ENCODE data around the gene ITPK1. TPM values are rescaled to one million over a fixed set of nuclear protein-coding genes. Genes with fewer than 3 reads are reported as not detected.

Gene ITPK1
- total RNA-seq, 2 experiments from 2014 or later = 28.1 to 35.2 TPM

DNA sequence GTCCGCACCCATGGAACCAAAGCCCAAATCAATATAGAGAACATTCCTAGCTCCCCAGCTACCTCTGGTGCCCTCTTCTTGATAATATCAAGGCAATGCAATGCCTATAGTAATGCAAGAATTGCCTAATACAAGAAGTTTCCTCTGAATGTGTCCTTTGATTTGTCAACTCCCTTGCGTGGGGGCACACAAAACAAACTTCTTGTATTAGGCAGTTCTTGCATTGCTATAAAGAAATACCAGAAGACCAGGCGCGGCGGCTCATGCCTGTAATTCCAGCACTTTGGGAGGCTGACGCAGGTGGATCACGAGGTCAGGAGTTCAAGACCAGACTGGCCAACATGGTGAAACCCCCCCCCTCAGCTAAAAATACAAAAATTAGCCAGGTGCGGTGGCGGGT lies 10.4 kb upstream of the ITPK1 start:
- Mint-ChIP-seq H3K27ac (no peak overlapping the region), H3K4me3 (no peak overlapping the region), H3K27me3 (peaks cover 4% of the 10 kb centered on the region), H3K4me1 (ENCODE audit: low read depth) (no peaks in the 10 kb centered on the region), H3K9me3 (no peaks in the 10 kb centered on the region), H3K36me3 (no peaks in the 10 kb centered on the region)
- DNase-seq = no peak
- ChIA-PET CTCF (interaction anchor here (0.7 to 3.4 kb wide), 3 partner anchors 11 to 326 kb away, joined by 3 to 14 read pairs (median 3); no protein-coding TSS in a partner anchor), POLR2A (no interaction called here)
- intact Hi-C loops (cut with micrococcal nuclease) = no loop called here

DNA sequence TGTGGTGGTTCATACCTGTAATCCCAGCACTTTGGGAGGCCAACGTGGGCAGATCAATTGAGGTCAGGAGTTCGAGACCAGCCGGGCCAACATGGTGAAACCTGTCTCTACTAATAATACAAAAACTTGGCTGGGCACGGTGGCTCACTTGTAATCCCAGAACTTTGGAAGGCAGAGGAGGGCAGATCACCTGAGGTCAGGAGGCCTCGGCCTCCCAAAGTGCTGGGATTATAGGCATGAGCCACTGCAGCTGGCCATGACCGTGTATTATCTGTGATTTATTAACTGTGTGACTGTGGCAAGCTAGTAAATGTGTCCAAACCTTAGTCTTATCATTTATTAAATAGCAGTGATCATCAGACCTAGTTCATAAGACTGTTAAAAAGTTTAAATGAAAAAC lies 7.1 kb upstream of the ITPK1 start:
- H3K4me3 Mint-ChIP-seq = no peak overlapping the region
- H3K27ac Mint-ChIP-seq = no peak overlapping the region
- H3K9me3 Mint-ChIP-seq = no peaks in the 10 kb centered on the region
- intact Hi-C loops (cut with micrococcal nuclease) = no loop called here
- H3K27me3 Mint-ChIP-seq = peaks cover 1% of the 10 kb centered on the region
- no peaks in the 10 kb centered on the region for H3K4me1 Mint-ChIP-seq (ENCODE audit: low read depth)
- CTCF ChIA-PET = interaction anchor here (1.3 to 1.6 kb wide), 3 partner anchors 10 to 12 kb away, joined by 4 read pairs; no protein-coding TSS in a partner anchor
- DNase-seq = no peak
- no peaks in the 10 kb centered on the region for H3K36me3 Mint-ChIP-seq
- POLR2A ChIA-PET = no interaction called here

DNA sequence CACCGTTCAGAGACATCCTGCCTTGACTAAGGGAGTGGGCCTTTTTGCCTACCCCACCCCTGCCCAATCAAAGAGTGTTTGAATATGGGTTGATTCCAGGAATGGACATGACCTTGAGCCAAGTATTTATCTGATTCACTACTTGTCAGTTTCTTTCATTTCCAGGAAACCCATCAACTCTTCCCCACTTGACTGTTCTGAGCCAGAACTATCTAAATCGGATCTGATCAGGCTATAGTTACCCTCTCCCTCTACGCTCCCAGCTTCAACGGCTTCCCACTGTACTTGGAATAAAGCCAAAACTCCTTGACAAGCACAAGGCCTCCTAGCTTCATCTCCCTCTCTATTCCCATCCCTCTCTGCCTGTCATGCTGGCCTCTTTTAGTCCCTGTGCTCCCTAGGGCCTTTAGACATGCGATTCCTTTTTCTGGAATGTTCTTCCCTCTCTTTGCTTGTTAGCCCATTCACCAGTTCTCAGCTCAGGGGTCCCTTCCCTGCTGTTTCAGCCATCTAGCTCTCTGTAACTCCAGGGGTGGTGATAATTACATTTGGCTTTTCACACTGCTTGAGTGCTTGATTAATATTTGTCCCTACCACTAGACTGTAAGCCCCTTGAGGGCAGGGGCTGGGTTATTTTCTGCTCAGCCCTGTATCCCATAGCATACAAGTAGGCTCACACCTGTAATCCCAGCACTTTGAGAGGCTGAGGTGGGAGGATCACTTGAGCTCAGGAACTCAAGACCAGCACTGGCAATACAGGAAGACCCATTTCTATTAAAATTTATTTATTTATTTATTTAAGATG lies 5.5 kb upstream of the ITPK1 start:
- Mint-ChIP-seq H3K9me3 (no peaks in the 10 kb centered on the region), H3K27ac (no peak overlapping the region), H3K4me1 (ENCODE audit: low read depth) (peaks cover 6% of the 10 kb centered on the region), H3K4me3 (no peak overlapping the region), H3K36me3 (no peaks in the 10 kb centered on the region), H3K27me3 (no peaks in the 10 kb centered on the region)
- no peak for DNase-seq
- ChIA-PET POLR2A (interaction anchor here (1.3 kb wide), 1 partner anchor 24 kb away, joined by 5 read pairs; no protein-coding TSS in a partner anchor), CTCF (interaction anchor here (1.9 kb wide), 1 partner anchor 11 kb away, joined by 12 read pairs; no protein-coding TSS in a partner anchor)
- intact Hi-C loops (cut with micrococcal nuclease) = no loop called here

DNA sequence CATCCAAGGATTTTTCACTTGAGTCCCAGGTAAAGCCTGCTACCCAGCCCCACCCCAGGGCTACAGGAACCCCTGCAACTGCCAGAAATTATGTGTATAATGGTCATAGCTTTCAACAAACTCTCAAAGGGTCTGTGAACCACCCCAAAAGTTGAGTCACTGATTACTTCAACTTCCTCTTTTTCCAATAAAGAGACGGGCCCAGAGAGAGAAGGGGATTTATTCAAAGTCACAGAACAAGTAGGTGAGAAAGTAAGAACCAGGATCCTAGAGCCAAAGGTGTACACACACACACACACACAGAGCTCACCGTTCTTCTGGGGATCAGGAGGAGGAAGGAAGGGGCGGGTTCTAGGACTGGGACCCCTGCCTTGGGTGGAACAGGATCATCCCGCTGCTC lies 4.8 kb upstream of the ITPK1 start:
- Mint-ChIP-seq H3K27me3 (no peaks in the 10 kb centered on the region), H3K9me3 (no peaks in the 10 kb centered on the region), H3K27ac (no peak overlapping the region), H3K36me3 (no peaks in the 10 kb centered on the region), H3K4me3 (no peak overlapping the region), H3K4me1 (ENCODE audit: low read depth) (peaks cover 6% of the 10 kb centered on the region)
- no peak for DNase-seq
- POLR2A ChIA-PET = no interaction called here
- CTCF ChIA-PET = interaction anchor here (0.6 to 1.9 kb wide), 2 partner anchors 9 to 12 kb away, joined by 3 to 12 read pairs; no protein-coding TSS in a partner anchor
- intact Hi-C loops (cut with micrococcal nuclease) = no loop called here

DNA sequence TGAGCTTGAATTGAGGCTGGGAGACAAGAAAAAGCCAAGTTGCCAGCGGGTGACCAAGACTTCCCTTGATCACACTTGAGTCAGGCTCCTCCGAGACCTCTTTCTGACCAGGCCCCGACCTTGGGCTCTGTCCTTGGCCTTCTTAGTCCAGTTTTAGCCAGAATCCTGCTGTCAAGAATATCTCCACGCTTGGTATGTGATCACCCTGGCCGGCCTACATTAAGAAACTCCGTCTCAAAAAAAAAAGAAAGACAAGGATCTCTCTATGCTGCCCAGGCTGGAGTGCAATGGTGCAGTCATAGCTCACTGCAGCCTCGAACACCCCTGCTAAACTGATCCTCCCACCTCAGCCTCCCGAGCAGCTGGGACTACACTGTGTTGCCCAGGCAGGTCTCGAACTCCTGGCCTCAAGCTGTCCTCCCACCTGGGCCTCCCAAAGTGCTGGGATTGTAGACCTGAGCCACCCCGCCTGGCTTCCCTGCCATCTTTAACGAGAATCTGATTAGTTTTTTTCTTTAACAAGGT lies 1.0 kb upstream of the ITPK1 start:
- intact Hi-C loops (cut with micrococcal nuclease) = loop anchor here (5.0 to 10.0 kb wide), 2 partner anchors 216 to 498 kb away; partner anchors contain the start of gene BTBD7
- H3K9me3 Mint-ChIP-seq = no peaks in the 10 kb centered on the region
- H3K36me3 Mint-ChIP-seq = no peaks in the 10 kb centered on the region
- H3K27me3 Mint-ChIP-seq = no peaks in the 10 kb centered on the region
- peak overlapping the region; percentile 74 for H3K27ac Mint-ChIP-seq
- no peak for DNase-seq
- ChIA-PET POLR2A (interaction anchor here (1.8 kb wide), 1 partner anchor 68 kb away, joined by 4 read pairs; the partner anchor contains the start of genes LYSET and MOAP1), CTCF (interaction anchor here (0.9 to 8.6 kb wide), 5 partner anchors 13 to 61 kb away, joined by 3 to 152 read pairs (median 3); no protein-coding TSS in a partner anchor)
- H3K4me1 Mint-ChIP-seq (ENCODE audit: low read depth) = peaks cover 24% of the 10 kb centered on the region
- peak overlapping the region; percentile 67 for H3K4me3 Mint-ChIP-seq

DNA sequence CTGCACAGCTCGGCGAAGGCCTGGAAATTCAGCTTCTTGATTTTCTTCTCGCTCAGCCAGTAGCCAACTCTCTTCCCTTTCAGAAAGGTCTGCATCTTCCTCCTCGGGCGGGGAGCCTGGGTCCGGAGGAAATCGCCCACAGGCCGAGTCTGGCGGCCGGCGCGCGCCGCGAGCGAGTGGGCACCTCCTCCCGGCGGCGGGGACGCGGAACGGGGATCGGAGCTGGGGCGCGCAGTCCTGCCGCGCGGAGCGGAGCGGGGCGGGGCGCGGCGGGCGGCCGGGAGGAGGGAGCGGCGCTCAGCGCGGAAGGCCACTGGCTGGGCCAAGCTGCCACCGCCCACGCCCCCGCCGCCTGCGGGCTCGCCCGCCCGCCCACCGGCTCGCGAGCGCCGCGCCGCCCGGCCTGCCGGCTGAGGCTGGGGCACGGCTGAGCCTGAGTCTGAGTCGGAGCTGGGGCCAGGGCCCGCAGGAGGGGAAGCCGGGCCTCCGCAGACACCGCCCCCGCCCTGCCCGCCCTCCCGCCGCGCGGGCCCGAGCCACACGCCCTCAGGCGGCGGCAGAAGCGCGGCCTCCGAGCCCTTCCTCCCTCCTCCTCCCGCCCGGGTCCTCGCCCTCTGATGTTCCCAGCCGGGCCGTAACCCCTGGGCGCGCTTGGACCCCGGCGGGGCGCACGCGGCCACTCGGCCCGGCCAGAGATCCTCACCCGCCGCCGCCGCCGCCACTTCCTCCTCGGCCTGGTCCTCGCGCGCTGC lies 480 bp downstream of the ITPK1 start:
- CTCF ChIA-PET = interaction anchor here (0.5 to 8.6 kb wide), 17 partner anchors 11 to 215 kb away, joined by 3 to 152 read pairs (median 6); partner anchors contain the start of genes GON7, LYSET, MOAP1 and UBR7
- H3K27ac Mint-ChIP-seq = no peak overlapping the region
- H3K4me3 Mint-ChIP-seq = peak overlapping the region; percentile 83

DNA sequence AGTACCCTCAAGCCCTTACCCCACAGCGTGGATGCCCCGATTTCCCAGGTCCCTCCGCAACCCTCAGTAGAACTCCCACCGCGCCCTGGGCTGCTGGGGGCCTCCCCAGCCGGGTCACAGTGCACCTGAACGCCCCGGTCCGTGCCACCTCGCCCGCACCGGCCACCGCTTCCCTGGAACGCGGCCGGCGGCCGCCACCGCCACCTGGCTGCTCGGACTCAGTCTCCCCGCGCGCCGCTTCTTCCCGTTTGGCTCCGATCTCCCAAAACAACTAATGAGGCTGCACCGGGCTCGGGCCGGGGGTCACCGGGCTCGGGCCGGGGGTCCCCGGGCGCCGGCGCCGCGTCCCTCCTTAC lies 1.0 kb downstream of the ITPK1 start:
- Mint-ChIP-seq H3K27me3 (no peaks in the 10 kb centered on the region), H3K36me3 (no peaks in the 10 kb centered on the region), H3K27ac (no peak overlapping the region), H3K4me3 (peak overlapping the region; percentile 83), H3K4me1 (ENCODE audit: low read depth) (peaks cover 24% of the 10 kb centered on the region), H3K9me3 (no peaks in the 10 kb centered on the region)
- intact Hi-C loops (cut with micrococcal nuclease) = loop anchor here (1.0 to 10.0 kb wide), 6 partner anchors 38 to 500 kb away; partner anchors contain the start of genes BTBD7 and MOAP1
- no peak for DNase-seq
- ChIA-PET CTCF (interaction anchor here (0.5 to 8.6 kb wide), 15 partner anchors 11 to 163 kb away, joined by 3 to 152 read pairs (median 6); partner anchors contain the start of genes GON7, LYSET, MOAP1 and UBR7), POLR2A (interaction anchor here (0.8 to 2.0 kb wide), 2 partner anchors 69 to 92 kb away, joined by 4 to 17 read pairs; partner anchors contain the start of genes GON7, LYSET and MOAP1)

More for the DNA sequence above, 480 bp downstream of the ITPK1 start:
- no peaks in the 10 kb centered on the region for H3K36me3 Mint-ChIP-seq
- DNase-seq = peak; percentile 87
- no peaks in the 10 kb centered on the region for H3K9me3 Mint-ChIP-seq
- peaks cover 24% of the 10 kb centered on the region for H3K4me1 Mint-ChIP-seq (ENCODE audit: low read depth)
- intact Hi-C loops (cut with micrococcal nuclease) = loop anchor here (1.0 to 10.0 kb wide), 3 partner anchors 69 to 500 kb away; partner anchors contain the start of genes BTBD7 and MOAP1
- H3K27me3 Mint-ChIP-seq = no peaks in the 10 kb centered on the region
- POLR2A ChIA-PET = interaction anchor here (0.6 to 2.0 kb wide), 4 partner anchors 69 to 91 kb away, joined by 4 to 17 read pairs (median 4); partner anchors contain the start of genes GON7, LYSET and MOAP1

DNA sequence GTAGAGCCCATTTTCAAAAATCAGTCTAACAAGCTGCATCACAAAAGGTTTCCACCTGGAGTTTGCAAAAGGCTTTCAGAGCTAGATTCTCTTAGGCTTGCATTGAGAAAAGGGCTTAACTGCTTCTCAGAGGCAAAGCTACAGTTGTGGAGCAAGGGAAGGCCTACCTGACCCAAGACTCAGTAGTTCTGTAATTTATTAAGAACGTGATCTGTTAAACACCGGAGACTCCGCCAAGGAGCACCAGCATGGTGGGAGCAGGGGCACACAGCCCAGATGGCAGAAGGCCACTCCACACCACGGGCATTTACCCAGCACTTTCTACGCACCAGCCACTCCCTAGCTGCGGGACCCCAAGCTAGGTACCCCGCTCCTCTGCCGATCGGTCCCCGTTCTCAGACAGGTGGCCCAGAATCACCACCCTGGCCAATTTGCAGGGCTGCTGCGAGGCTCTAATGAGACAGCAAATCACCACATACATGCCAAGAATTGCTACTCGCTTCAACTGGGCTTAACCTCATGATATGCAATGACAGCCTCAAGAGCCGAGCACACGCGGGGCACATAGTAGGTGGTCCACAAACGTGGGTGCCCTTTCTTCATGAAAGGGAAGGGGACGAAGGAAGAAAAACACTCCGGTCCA lies 1.5 kb downstream of the ITPK1 start:
- no peak for DNase-seq
- no peaks in the 10 kb centered on the region for H3K27me3 Mint-ChIP-seq
- H3K4me3 Mint-ChIP-seq = peak overlapping the region; percentile 83
- ChIA-PET POLR2A (interaction anchor here (0.8 to 2.0 kb wide), 3 partner anchors 70 to 92 kb away, joined by 3 to 17 read pairs (median 4); partner anchors contain the start of genes GON7, LYSET and MOAP1), CTCF (interaction anchor here (0.9 to 8.6 kb wide), 25 partner anchors 11 to 162 kb away, joined by 3 to 152 read pairs (median 9); partner anchors contain the start of genes GON7, LYSET, MOAP1 and UBR7)
- peak overlapping the region; percentile 45 for H3K27ac Mint-ChIP-seq
- peaks cover 24% of the 10 kb centered on the region for H3K4me1 Mint-ChIP-seq (ENCODE audit: low read depth)
- intact Hi-C loops (cut with micrococcal nuclease) = loop anchor here (5.0 to 10.0 kb wide), 4 partner anchors 38 to 501 kb away; no protein-coding TSS in a partner anchor
- H3K9me3 Mint-ChIP-seq = no peaks in the 10 kb centered on the region
- no peaks in the 10 kb centered on the region for H3K36me3 Mint-ChIP-seq

DNA sequence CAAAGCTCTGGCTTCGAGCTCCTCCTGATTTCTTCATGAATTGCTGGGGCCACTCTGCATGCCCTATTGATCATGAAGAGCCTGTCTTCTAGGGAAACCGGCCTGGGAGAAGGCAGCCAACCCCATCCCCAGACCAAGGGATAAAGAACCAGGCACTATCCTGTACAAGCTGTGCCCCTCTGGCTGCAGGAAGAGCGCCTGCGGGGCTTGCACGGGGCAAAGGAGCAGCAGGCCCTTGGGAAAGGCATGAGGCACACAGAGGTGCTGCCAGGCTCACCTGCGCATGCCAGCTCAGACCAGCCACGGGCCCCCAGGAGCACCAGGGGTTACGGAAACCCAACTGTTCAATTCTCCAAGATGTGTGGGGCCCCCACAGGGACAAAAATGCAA lies 2.1 kb downstream of the ITPK1 start:
- H3K27ac Mint-ChIP-seq = no peak overlapping the region
- DNase-seq = no peak
- POLR2A ChIA-PET = interaction anchor here (0.8 to 2.0 kb wide), 3 partner anchors 18 to 93 kb away, joined by 3 to 17 read pairs (median 3); partner anchors contain the start of genes GON7, LYSET and MOAP1

DNA sequence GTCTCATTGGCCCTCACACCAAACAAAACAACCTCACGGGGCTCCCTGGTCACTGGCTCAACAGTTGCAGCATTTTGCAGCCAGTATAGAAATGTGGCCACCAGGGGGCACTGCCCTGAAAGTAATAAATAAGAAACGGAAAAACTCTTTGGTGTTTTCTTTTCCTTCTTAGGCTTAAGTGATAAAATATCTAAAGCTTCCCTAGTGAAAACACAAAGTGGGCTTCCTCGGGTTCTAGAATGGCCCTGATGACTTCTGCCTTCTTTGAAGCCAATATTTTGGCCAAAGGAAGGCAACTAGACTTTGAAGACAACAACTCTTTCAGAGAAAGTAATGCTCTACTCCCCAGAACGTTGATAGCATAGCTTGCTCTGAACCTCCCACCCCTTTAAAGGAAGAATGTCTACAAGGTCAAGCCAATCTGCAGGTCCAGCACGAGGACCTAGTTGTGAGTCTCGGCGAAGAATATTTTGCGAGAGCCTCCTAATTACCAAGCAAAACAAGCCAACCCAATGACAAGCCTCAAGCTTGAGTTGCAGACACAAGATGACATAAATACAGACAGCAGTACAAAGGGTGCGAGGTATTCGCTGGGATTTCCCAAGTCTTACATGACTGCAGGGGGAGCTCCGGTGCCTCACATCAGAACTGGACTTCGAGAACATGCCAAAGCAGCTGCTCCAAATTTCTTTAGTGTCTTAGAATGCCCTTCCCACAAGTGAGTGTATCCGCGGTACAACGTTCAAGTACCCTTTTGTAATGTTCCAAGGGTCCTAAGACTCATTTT lies 2.6 kb downstream of the ITPK1 start:
- ChIA-PET CTCF (interaction anchor here (0.6 to 8.6 kb wide), 51 partner anchors 10 to 319 kb away, joined by 3 to 152 read pairs (median 4); partner anchors contain the start of genes GOLGA5, GON7, LYSET and MOAP1), POLR2A (interaction anchor here (0.7 to 2.0 kb wide), 4 partner anchors 19 to 93 kb away, joined by 3 to 17 read pairs (median 4); partner anchors contain the start of genes GON7, LYSET and MOAP1)
- H3K27me3 Mint-ChIP-seq = no peaks in the 10 kb centered on the region
- intact Hi-C loops (cut with micrococcal nuclease) = loop anchor here (1.0 to 10.0 kb wide), 8 partner anchors 10 to 502 kb away; no protein-coding TSS in a partner anchor
- peak overlapping the region; percentile 72 for H3K27ac Mint-ChIP-seq
- H3K36me3 Mint-ChIP-seq = no peaks in the 10 kb centered on the region
- peak overlapping the region; percentile 68 for H3K4me3 Mint-ChIP-seq
- DNase-seq = peak; percentile 85
- H3K9me3 Mint-ChIP-seq = no peaks in the 10 kb centered on the region
- peaks cover 24% of the 10 kb centered on the region for H3K4me1 Mint-ChIP-seq (ENCODE audit: low read depth)

More for the DNA sequence above, 2.1 kb downstream of the ITPK1 start:
- Mint-ChIP-seq H3K9me3 (no peaks in the 10 kb centered on the region), H3K27me3 (no peaks in the 10 kb centered on the region), H3K4me3 (peak overlapping the region; percentile 68), H3K36me3 (no peaks in the 10 kb centered on the region), H3K4me1 (ENCODE audit: low read depth) (peaks cover 24% of the 10 kb centered on the region)
- CTCF ChIA-PET = interaction anchor here (0.6 to 8.6 kb wide), 48 partner anchors 10 to 320 kb away, joined by 3 to 152 read pairs (median 5); partner anchors contain the start of genes GOLGA5, GON7, LYSET and MOAP1
- intact Hi-C loops (cut with micrococcal nuclease) = loop anchor here (1.0 to 10.0 kb wide), 8 partner anchors 10 to 501 kb away; no protein-coding TSS in a partner anchor

Data from activated CD4-positive, alpha-beta memory T cell treated with anti-CD3 and anti-CD28 coated beads for 36 hours (primary cell).